ENCODE data around the gene DAB2IP.
"Not testable (repeated sequence)": the region's sequence is repeated elsewhere in the genome, so short reads cannot be mapped to it uniquely, and the experiment has no call there.

DNA sequence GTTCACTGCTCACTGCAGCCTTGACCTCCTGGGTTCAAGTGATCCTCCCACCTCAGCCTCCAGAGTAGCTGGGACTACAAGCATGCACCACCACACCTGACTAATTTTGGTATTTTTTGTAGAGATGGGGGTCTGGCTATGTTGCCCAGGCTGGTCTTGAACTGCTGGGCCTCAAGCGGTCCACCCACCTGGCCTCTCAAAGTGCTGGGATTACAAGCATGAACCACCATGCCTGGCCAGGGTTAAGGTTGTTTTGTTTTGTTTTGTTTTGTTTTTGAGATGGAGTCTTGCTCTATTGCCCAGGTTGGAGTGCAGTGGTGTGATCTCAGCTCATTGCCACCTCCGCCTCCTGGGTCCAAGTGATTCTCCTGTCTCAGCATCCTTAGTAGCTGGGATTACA is 28.0 kb upstream of the DAB2IP start:
- TF ChIP-seq, protein P1, sequence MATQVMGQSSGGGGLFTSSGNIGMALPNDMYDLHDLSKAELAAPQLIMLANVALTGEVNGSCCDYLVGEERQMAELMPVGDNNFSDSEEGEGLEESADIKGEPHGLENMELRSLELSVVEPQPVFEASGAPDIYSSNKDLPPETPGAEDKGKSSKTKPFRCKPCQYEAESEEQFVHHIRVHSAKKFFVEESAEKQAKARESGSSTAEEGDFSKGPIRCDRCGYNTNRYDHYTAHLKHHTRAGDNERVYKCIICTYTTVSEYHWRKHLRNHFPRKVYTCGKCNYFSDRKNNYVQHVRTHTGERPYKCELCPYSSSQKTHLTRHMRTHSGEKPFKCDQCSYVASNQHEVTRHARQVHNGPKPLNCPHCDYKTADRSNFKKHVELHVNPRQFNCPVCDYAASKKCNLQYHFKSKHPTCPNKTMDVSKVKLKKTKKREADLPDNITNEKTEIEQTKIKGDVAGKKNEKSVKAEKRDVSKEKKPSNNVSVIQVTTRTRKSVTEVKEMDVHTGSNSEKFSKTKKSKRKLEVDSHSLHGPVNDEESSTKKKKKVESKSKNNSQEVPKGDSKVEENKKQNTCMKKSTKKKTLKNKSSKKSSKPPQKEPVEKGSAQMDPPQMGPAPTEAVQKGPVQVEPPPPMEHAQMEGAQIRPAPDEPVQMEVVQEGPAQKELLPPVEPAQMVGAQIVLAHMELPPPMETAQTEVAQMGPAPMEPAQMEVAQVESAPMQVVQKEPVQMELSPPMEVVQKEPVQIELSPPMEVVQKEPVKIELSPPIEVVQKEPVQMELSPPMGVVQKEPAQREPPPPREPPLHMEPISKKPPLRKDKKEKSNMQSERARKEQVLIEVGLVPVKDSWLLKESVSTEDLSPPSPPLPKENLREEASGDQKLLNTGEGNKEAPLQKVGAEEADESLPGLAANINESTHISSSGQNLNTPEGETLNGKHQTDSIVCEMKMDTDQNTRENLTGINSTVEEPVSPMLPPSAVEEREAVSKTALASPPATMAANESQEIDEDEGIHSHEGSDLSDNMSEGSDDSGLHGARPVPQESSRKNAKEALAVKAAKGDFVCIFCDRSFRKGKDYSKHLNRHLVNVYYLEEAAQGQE (IDR thresholded peaks at IDR 0.05; ENCODE audit: low read depth): not testable (repeated sequence)
- TF ChIP-seq, protein P2, sequence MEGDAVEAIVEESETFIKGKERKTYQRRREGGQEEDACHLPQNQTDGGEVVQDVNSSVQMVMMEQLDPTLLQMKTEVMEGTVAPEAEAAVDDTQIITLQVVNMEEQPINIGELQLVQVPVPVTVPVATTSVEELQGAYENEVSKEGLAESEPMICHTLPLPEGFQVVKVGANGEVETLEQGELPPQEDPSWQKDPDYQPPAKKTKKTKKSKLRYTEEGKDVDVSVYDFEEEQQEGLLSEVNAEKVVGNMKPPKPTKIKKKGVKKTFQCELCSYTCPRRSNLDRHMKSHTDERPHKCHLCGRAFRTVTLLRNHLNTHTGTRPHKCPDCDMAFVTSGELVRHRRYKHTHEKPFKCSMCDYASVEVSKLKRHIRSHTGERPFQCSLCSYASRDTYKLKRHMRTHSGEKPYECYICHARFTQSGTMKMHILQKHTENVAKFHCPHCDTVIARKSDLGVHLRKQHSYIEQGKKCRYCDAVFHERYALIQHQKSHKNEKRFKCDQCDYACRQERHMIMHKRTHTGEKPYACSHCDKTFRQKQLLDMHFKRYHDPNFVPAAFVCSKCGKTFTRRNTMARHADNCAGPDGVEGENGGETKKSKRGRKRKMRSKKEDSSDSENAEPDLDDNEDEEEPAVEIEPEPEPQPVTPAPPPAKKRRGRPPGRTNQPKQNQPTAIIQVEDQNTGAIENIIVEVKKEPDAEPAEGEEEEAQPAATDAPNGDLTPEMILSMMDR (IDR thresholded peaks at IDR 0.05 in 2 of 3, conservative IDR thresholded peaks at IDR 0.05 in 1 of 3; ENCODE audit: borderline replicate concordance in 1 of 3, insufficient read depth in 1 of 3, low read depth in 2 of 3, low read length in 2 of 3): not testable (repeated sequence)
- TF ChIP-seq, protein P3, sequence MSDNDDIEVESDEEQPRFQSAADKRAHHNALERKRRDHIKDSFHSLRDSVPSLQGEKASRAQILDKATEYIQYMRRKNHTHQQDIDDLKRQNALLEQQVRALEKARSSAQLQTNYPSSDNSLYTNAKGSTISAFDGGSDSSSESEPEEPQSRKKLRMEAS (IDR thresholded peaks at IDR 0.05): not testable (repeated sequence)
- TF ChIP-seq EGR1 (IDR thresholded peaks at IDR 0.05; ENCODE audit: low read depth); POLR2A (IDR thresholded peaks at IDR 0.05; ENCODE audit: borderline replicate concordance, extremely low read depth, insufficient read depth, insufficient read length); JUND (IDR thresholded peaks at IDR 0.05): not testable (repeated sequence)

Measured in HCT116 (cell line).